ENCODE results near the gene CREB5.

The CREB5 gene

GRCh38 chr7:28478656-28479055, 66.3 kb downstream of the CREB5 start:
- no peak for TF ChIP-seq CTCF (conservative IDR thresholded peaks at IDR 0.05)
- no peak overlapping the region for H3K27ac ChIP-seq

GRCh38 chr7:28479507-28479947, 67.2 kb downstream of the CREB5 start:
- no peak overlapping the region for H3K27ac ChIP-seq
- no peak for TF ChIP-seq CTCF (conservative IDR thresholded peaks at IDR 0.05)

GRCh38 chr7:28480595-28480994, 68.3 kb downstream of the CREB5 start:
- no peak overlapping the region for H3K27ac ChIP-seq
- no peak for TF ChIP-seq CTCF (conservative IDR thresholded peaks at IDR 0.05)

- H3K27ac ChIP-seq, result no peak overlapping the region
These were observed 69.0 kb downstream of the CREB5 start for GRCh38 chr7:28481091-28481926.

GRCh38 chr7:28483112-28483511, 70.8 kb downstream of the CREB5 start:
- TF ChIP-seq CTCF (conservative IDR thresholded peaks at IDR 0.05), result no peak
- H3K27ac ChIP-seq, result no peak overlapping the region

More at GRCh38 chr7:28481091-28481926, 69.0 kb downstream of the CREB5 start:
- TF ChIP-seq CTCF (conservative IDR thresholded peaks at IDR 0.05), result no peak

- no peak for TF ChIP-seq CTCF (conservative IDR thresholded peaks at IDR 0.05)
These were observed 71.7 kb downstream of the CREB5 start for GRCh38 chr7:28483908-28484605.

GRCh38 chr7:28484606-28484935, 72.3 kb downstream of the CREB5 start:
- no peak overlapping the region for H3K27ac ChIP-seq
- no peak for TF ChIP-seq CTCF (conservative IDR thresholded peaks at IDR 0.05)

More at GRCh38 chr7:28483908-28484605, 71.7 kb downstream of the CREB5 start:
- H3K27ac ChIP-seq, result no peak overlapping the region

All from VCaP (cell line).